H1 (cell line): Measurements from ENCODE around the gene PDE8B.

ENCODE experiments used
- EZH2 ChIP-seq: fragments of 200-600 bp; sonication (generic); IDR thresholded peaks from 2 replicates; pipeline ENCODE4 v1.7.1; 2012; ENCODE audit warnings: low read depth, mild to moderate bottlenecking, moderate library complexity, low read length, inconsistent platforms; ENCODE audit not compliant: severe bottlenecking
- JUN ChIP-seq: IDR thresholded peaks from 2 replicates; pipeline ENCODE4 v1.6.1; 2011; ENCODE audit warnings: low read depth, mild to moderate bottlenecking, improper control_type of control experiment, low read length
- TF ChIP-seq, protein P1 (sequence below), 3 experiments: IDR thresholded peaks; 1 replicate in 2 of 3; 2 replicates in 1 of 3; pipeline versions ENCODE4 v1.5.1 to v1.6.1; 2011; ENCODE audit warnings: low read length in 3 of 3, mild to moderate bottlenecking in 3 of 3, inconsistent platforms in 2 of 3, low read depth in 1 of 3, moderate library complexity in 1 of 3; ENCODE audit not compliant: insufficient read depth in 1 of 3; ENCODE audit errors: control extremely low read depth in 1 of 3

DNA sequence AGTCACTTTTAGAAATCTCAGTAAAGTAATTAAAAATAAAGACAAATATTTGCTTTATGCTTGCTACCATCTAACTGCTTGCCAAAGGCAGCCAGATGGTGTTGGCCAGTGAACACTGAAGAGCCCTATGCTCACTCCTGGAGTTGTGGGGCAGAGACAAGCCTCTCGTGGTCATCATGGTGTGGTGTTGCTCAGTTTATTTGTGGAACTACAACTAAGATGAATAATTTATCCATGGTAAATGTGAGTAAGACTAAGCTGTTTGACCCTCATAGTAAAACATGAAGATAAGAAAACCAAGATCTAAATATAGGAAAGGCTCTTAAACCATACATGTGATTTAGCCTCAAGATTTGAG is 100.7 kb downstream of the PDE8B start:
- TF ChIP-seq JUN (no peak), EZH2 (no peak)
- TF ChIP-seq, protein P1, sequence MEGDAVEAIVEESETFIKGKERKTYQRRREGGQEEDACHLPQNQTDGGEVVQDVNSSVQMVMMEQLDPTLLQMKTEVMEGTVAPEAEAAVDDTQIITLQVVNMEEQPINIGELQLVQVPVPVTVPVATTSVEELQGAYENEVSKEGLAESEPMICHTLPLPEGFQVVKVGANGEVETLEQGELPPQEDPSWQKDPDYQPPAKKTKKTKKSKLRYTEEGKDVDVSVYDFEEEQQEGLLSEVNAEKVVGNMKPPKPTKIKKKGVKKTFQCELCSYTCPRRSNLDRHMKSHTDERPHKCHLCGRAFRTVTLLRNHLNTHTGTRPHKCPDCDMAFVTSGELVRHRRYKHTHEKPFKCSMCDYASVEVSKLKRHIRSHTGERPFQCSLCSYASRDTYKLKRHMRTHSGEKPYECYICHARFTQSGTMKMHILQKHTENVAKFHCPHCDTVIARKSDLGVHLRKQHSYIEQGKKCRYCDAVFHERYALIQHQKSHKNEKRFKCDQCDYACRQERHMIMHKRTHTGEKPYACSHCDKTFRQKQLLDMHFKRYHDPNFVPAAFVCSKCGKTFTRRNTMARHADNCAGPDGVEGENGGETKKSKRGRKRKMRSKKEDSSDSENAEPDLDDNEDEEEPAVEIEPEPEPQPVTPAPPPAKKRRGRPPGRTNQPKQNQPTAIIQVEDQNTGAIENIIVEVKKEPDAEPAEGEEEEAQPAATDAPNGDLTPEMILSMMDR (IDR thresholded peaks at IDR 0.05; ENCODE audit: control extremely low read depth in 1 of 3, insufficient read depth in 1 of 3, low read depth in 1 of 3, low read length in 3 of 3), result no peak
